Measurements from ENCODE around the gene NPDC1. TPM values are rescaled to one million over a fixed set of nuclear protein-coding genes. Genes with fewer than 3 reads are reported as not detected.
"Not testable (repeated sequence)": the region's sequence is repeated elsewhere in the genome, so short reads cannot be mapped to it uniquely, and the experiment has no call there.

NPDC1 gene
- total RNA-seq, 1 donor from 2014 or later, result 33.0 TPM

GRCh38 chr9:137012694-137013570, 33.0 kb downstream of the NPDC1 start:
- no peak for DNase-seq (ENCODE audit: low read depth, low spot score)

GRCh38 chr9:137011907-137012675, 33.9 kb downstream of the NPDC1 start:
- DNase-seq (ENCODE audit: low read depth, low spot score), result no peak

- no peak for DNase-seq (ENCODE audit: low read depth, low spot score)
Measured at GRCh38 chr9:137011156-137011555, 34.8 kb downstream of the NPDC1 start.

- no peak for DNase-seq (ENCODE audit: low read depth, low spot score)
Measured at GRCh38 chr9:137009938-137010732, 35.8 kb downstream of the NPDC1 start.

- DNase-seq (ENCODE audit: low read depth, low spot score), result no peak
Measured at GRCh38 chr9:137009217-137009616, 36.8 kb downstream of the NPDC1 start.

- no peak for DNase-seq (ENCODE audit: low read depth, low spot score)
Measured at GRCh38 chr9:137008312-137008711, 37.7 kb downstream of the NPDC1 start.

GRCh38 chr9:137007816-137008270, 38.1 kb downstream of the NPDC1 start:
- DNase-seq (ENCODE audit: low read depth, low spot score), result no peak

- no peak for DNase-seq (ENCODE audit: low read depth, low spot score)
Measured at GRCh38 chr9:137007108-137007815, 38.7 kb downstream of the NPDC1 start.

GRCh38 chr9:137006116-137007003, 39.6 kb downstream of the NPDC1 start:
- no peak for DNase-seq (ENCODE audit: low read depth, low spot score)

- DNase-seq (ENCODE audit: low read depth, low spot score), result not testable (repeated sequence)
Measured at GRCh38 chr9:137004285-137004684, 41.7 kb downstream of the NPDC1 start.

GRCh38 chr9:137002646-137003041, 43.3 kb downstream of the NPDC1 start:
- no peak for DNase-seq (ENCODE audit: low read depth, low spot score)

GRCh38 chr9:137001857-137002645, 43.9 kb downstream of the NPDC1 start:
- DNase-seq (ENCODE audit: low read depth, low spot score), result no peak

- DNase-seq (ENCODE audit: low read depth, low spot score), result no peak
Measured at GRCh38 chr9:137000177-137000930, 45.6 kb downstream of the NPDC1 start.

GRCh38 chr9:136997830-136998234, 48.1 kb downstream of the NPDC1 start:
- no peak for DNase-seq (ENCODE audit: low read depth, low spot score)

GRCh38 chr9:136997371-136997770, 48.6 kb downstream of the NPDC1 start:
- DNase-seq (ENCODE audit: low read depth, low spot score), result no peak

- DNase-seq (ENCODE audit: low read depth, low spot score), result no peak
Measured at GRCh38 chr9:136996361-136997292, 49.4 kb downstream of the NPDC1 start, which contains the start of gene CLIC3. Gene CLIC3, minus strand, starts transcription at chr9:136996568. Its CDS starts 25 bp downstream, at chr9:136996543.

- DNase-seq (ENCODE audit: low read depth, low spot score), result no peak
Measured at GRCh38 chr9:136995772-136996311, 50.1 kb downstream of the NPDC1 start.
